Upper lobe of right lung (tissue), 1 donor: ENCODE measurements around the gene ATXN7L3. TPM values are rescaled to one million over a fixed set of nuclear protein-coding genes. Genes with fewer than 3 reads are reported as not detected.

Experiments
- ATAC-seq: fragments of 200-7000 bp; cut with Tn5 transposase; one replicate; pipeline ENCODE4 v1.9.1; 2020; ENCODE audit warnings: mild to moderate bottlenecking, moderate library complexity
- DNase-seq: peaks from one replicate; pipeline ENCODE4 v3.0.0-alpha.2; 2020
- H3K27ac ChIP-seq: fragments of 200-600 bp; one replicate; pipeline ENCODE4 v1.8.0; 2022
- H3K27me3 ChIP-seq: fragments of 200-600 bp; one replicate; pipeline ENCODE4 v1.8.0; 2022; ENCODE audit warnings: mild to moderate bottlenecking
- H3K36me3 ChIP-seq: fragments of 200-600 bp; one replicate; pipeline ENCODE4 v1.8.0; 2022
- H3K4me1 ChIP-seq: fragments of 200-600 bp; one replicate; pipeline ENCODE4 v1.8.0; 2022
- H3K4me3 ChIP-seq: fragments of 200-600 bp; one replicate; pipeline ENCODE4 v1.8.0; 2022; ENCODE audit warnings: mild to moderate bottlenecking
- H3K9me3 ChIP-seq: fragments of 200-600 bp; one replicate; pipeline ENCODE4 v1.8.0; 2022
- CTCF ChIP-seq: fragments of 200-600 bp; IDR thresholded peaks from one replicate; pipeline ENCODE4 v1.8.0; 2022; ENCODE audit warnings: antibody characterized with exemption
- intact Hi-C: fragments of 100-400 bp; cut with DNase I; formaldehyde crosslinking; loops from one replicate; pipeline ENCODE4 v1.11.0; 2022
- total RNA-seq: library from RNA; stranded (reverse); fragmentation: NEBNext Ultra II Directional; extraction: Animal tissue kit (Norgen Biotek cat#: 25700); gene quantifications from one replicate; pipeline ENCODE4 v1.2.1, GENCODE V29; 2021
- donor health status: DM: no; HTN: yes; CAD: no; lungs with severe emphysema.

ATXN7L3 gene
- total RNA-seq, 1 donor from 2014 or later: 65.0 TPM

- Histone ChIP-seq H3K27ac (peak overlapping the region; percentile 2), H3K27me3 (no peaks in the 10 kb centered on the region), H3K36me3 (peaks cover 39% of the 10 kb centered on the region), H3K4me1 (peaks cover 20% of the 10 kb centered on the region), H3K9me3 (no peaks in the 10 kb centered on the region), H3K4me3 (no peak overlapping the region)
- TF ChIP-seq CTCF: no peak
- intact Hi-C loops: loop anchor here (5.0 kb wide), 1 partner anchor 106 kb away; the partner anchor contains the start of gene SLC25A39
- ATAC-seq: no peak
- DNase-seq: no peak
Observed at GRCh38 chr17:44216173-44216572, 16.5 kb upstream of the ATXN7L3 start.

GRCh38 chr17:44214896-44215295 is 15.2 kb upstream of the ATXN7L3 start:
- no peaks in the 10 kb centered on the region for H3K27me3 ChIP-seq
- ATAC-seq: no peak
- no peak for TF ChIP-seq CTCF
- H3K27ac ChIP-seq: no peak overlapping the region
- no peaks in the 10 kb centered on the region for H3K9me3 ChIP-seq
- intact Hi-C loops: loop anchor here (5.0 kb wide), 1 partner anchor 107 kb away; the partner anchor contains the start of gene SLC25A39
- peaks cover 44% of the 10 kb centered on the region for H3K36me3 ChIP-seq
- H3K4me1 ChIP-seq: peaks cover 29% of the 10 kb centered on the region
- H3K4me3 ChIP-seq: no peak overlapping the region
- DNase-seq: no peak

- H3K27me3 ChIP-seq: no peaks in the 10 kb centered on the region
- ATAC-seq: no peak
- DNase-seq: no peak
- no peak for TF ChIP-seq CTCF
- peaks cover 52% of the 10 kb centered on the region for H3K36me3 ChIP-seq
- no peak overlapping the region for H3K27ac ChIP-seq
- no peak overlapping the region for H3K4me3 ChIP-seq
- H3K4me1 ChIP-seq: peaks cover 30% of the 10 kb centered on the region
- H3K9me3 ChIP-seq: no peaks in the 10 kb centered on the region
- intact Hi-C loops: no loop called here
Observed at GRCh38 chr17:44214230-44214494, 14.5 kb upstream of the ATXN7L3 start.

GRCh38 chr17:44213403-44214229 is 13.9 kb upstream of the ATXN7L3 start:
- ATAC-seq (no peak), DNase-seq (no peak)
- H3K27ac ChIP-seq: no peak overlapping the region
- H3K4me1 ChIP-seq: peaks cover 30% of the 10 kb centered on the region
- no peak overlapping the region for H3K4me3 ChIP-seq
- no peak for TF ChIP-seq CTCF
- intact Hi-C loops: no loop called here
- no peaks in the 10 kb centered on the region for H3K9me3 ChIP-seq
- H3K36me3 ChIP-seq: peaks cover 57% of the 10 kb centered on the region
- H3K27me3 ChIP-seq: no peaks in the 10 kb centered on the region

GRCh38 chr17:44212507-44213402 is 13.1 kb upstream of the ATXN7L3 start:
- no peak overlapping the region for H3K27ac ChIP-seq
- TF ChIP-seq CTCF: no peak

More at GRCh38 chr17:44212507-44213402, 13.1 kb upstream of the ATXN7L3 start:
- Histone ChIP-seq H3K4me1 (peaks cover 25% of the 10 kb centered on the region), H3K4me3 (no peak overlapping the region), H3K27me3 (no peaks in the 10 kb centered on the region), H3K9me3 (no peaks in the 10 kb centered on the region), H3K36me3 (peaks cover 66% of the 10 kb centered on the region)
- ATAC-seq (no peak), DNase-seq (no peak)
- intact Hi-C loops: no loop called here
